Measurements from ENCODE around the gene NAV3. TPM values are rescaled to one million over a fixed set of nuclear protein-coding genes. Genes with fewer than 3 reads are reported as not detected.

The NAV3 gene
- total RNA-seq, 6 donors from 2014 or later, result 3.5 to 24.1 (median 8.6) TPM

DNA sequence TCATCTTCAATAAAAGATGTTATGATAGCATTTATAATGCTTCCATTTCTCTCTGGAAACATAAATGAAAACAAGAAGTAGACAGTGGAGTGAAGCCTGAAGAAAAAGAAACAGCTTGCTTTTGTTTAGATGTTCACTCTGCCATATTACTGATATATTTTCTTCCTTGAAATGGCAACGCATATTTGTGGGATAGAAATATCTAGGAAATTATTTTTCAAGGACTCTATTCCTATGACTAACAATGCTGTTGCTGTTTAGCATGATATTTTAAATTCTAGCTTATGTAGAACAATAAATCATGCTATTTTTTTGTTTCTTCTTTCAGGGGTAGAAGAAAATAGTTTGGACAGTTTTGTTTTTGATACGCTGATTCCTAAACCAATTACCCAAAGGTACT, 359.0 kb downstream of the NAV3 start:
- H3K9me3 ChIP-seq, result no peaks in the 10 kb centered on the region
- H3K27ac ChIP-seq, result no peak overlapping the region
- DNase-seq (no peak), ATAC-seq (ENCODE audit: low FRiP score in 2 of 2) (no peak)
- no peaks in the 10 kb centered on the region for H3K4me1 ChIP-seq
- H3K36me3 ChIP-seq, result no peaks in the 10 kb centered on the region
- TF ChIP-seq EP300 (IDR thresholded peaks at IDR 0.05) (no peak), CTCF (IDR thresholded peaks at IDR 0.05) (no peak), POLR2AphosphoS5 (IDR thresholded peaks at IDR 0.05) (no peak), POLR2A (IDR thresholded peaks at IDR 0.05) (no peak)
- H3K27me3 ChIP-seq, result no peaks in the 10 kb centered on the region
- WGBS, 2 donors, result 79 to 87% methylated on average over 2 of the region's 2 CpGs
- no peak overlapping the region for H3K4me3 ChIP-seq

- H3K4me3 ChIP-seq, result no peak overlapping the region
- H3K27ac ChIP-seq, result no peak overlapping the region
- no peaks in the 10 kb centered on the region for H3K36me3 ChIP-seq
- no peak for ATAC-seq (ENCODE audit: low FRiP score in 2 of 2)
- H3K9me3 ChIP-seq, result no peaks in the 10 kb centered on the region
- no peak for DNase-seq
- no peaks in the 10 kb centered on the region for H3K4me1 ChIP-seq
- TF ChIP-seq POLR2AphosphoS5 (IDR thresholded peaks at IDR 0.05) (no peak), EP300 (IDR thresholded peaks at IDR 0.05) (no peak), POLR2A (IDR thresholded peaks at IDR 0.05) (no peak), CTCF (IDR thresholded peaks at IDR 0.05) (no peak)
- H3K27me3 ChIP-seq, result no peaks in the 10 kb centered on the region
- WGBS, 2 donors, result 53 to 65% methylated on average over 1 of the region's 1 CpG
Observed at GRCh38 chr12:78191611-78192010, 360.9 kb downstream of the NAV3 start.

GRCh38 chr12:78192979-78193378, 362.3 kb downstream of the NAV3 start:
- H3K27ac ChIP-seq, result no peak overlapping the region

GRCh38 chr12:78194448-78194847, 363.8 kb downstream of the NAV3 start:
- no peak for ATAC-seq (ENCODE audit: low FRiP score in 2 of 2)
- Histone ChIP-seq H3K27ac (no peak overlapping the region), H3K27me3 (no peaks in the 10 kb centered on the region), H3K4me1 (no peaks in the 10 kb centered on the region), H3K36me3 (no peaks in the 10 kb centered on the region), H3K9me3 (no peaks in the 10 kb centered on the region), H3K4me3 (no peak overlapping the region)
- DNase-seq, result no peak
- WGBS, 2 donors, result 43 to 67% methylated on average over 3 of the region's 3 CpGs
- TF ChIP-seq EP300 (IDR thresholded peaks at IDR 0.05), result no peak
- no peak for TF ChIP-seq CTCF (IDR thresholded peaks at IDR 0.05)

More at GRCh38 chr12:78192979-78193378, 362.3 kb downstream of the NAV3 start:
- H3K4me1 ChIP-seq, result no peaks in the 10 kb centered on the region
- no peaks in the 10 kb centered on the region for H3K36me3 ChIP-seq
- DNase-seq (no peak), ATAC-seq (ENCODE audit: low FRiP score in 2 of 2) (no peak)
- no peak for TF ChIP-seq EP300 (IDR thresholded peaks at IDR 0.05)
- no peak for TF ChIP-seq POLR2AphosphoS5 (IDR thresholded peaks at IDR 0.05)
- no peak for TF ChIP-seq POLR2A (IDR thresholded peaks at IDR 0.05)
- TF ChIP-seq CTCF (IDR thresholded peaks at IDR 0.05), result no peak
- 64 to 68% methylated on average over 2 of the region's 2 CpGs for WGBS, 2 donors
- no peak overlapping the region for H3K4me3 ChIP-seq
- no peaks in the 10 kb centered on the region for H3K9me3 ChIP-seq
- H3K27me3 ChIP-seq, result no peaks in the 10 kb centered on the region

GRCh38 chr12:78198896-78199295, 368.2 kb downstream of the NAV3 start:
- no peaks in the 10 kb centered on the region for H3K4me1 ChIP-seq
- 80 to 96% methylated on average over 1 of the region's 1 CpG for WGBS, 2 donors
- TF ChIP-seq POLR2AphosphoS5 (IDR thresholded peaks at IDR 0.05) (no peak), EP300 (IDR thresholded peaks at IDR 0.05) (no peak), CTCF (IDR thresholded peaks at IDR 0.05) (no peak), POLR2A (IDR thresholded peaks at IDR 0.05) (no peak)
- H3K4me3 ChIP-seq, result no peak overlapping the region
- ATAC-seq (ENCODE audit: low FRiP score in 2 of 2) (no peak), DNase-seq (no peak)
- H3K27ac ChIP-seq, result no peak overlapping the region
- H3K36me3 ChIP-seq, result no peaks in the 10 kb centered on the region
- H3K9me3 ChIP-seq, result no peaks in the 10 kb centered on the region
- no peaks in the 10 kb centered on the region for H3K27me3 ChIP-seq
